ENCODE measurements around the gene AADAC.
"Not testable (repeated sequence)": the region's sequence is repeated elsewhere in the genome, so short reads cannot be mapped to it uniquely, and the experiment has no call there.

AADAC gene

GRCh38 chr3:151843275-151843674 lies 29.4 kb downstream of the AADAC start:
- no peak for DNase-seq (ENCODE audit: low read depth, low spot score)
- H3K4me3 ChIP-seq (ENCODE audit: low read length): no peak overlapping the region

GRCh38 chr3:151845306-151845905 lies 31.5 kb downstream of the AADAC start:
- no peak for DNase-seq (ENCODE audit: low read depth, low spot score)

DNA sequence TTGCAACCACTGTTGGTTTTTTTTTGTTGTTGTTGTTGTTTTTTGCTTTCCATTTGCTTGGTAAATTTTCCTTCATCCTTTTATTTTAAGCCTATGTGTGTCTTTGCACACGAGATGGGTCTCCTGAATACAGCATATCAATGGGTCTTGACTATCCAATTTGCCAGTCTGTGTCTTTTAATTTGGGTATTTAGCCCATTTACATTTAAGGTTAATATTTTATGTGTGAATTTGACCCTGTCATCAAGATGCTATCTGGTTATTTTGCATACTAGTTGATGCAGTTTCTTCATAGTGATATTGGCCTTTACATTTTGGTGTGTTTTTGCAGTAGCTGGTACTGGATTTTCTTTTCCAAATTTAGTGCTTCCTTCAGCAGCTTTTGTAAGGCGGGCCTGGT lies 36.1 kb downstream of the AADAC start:
- DNase-seq (ENCODE audit: low read depth, low spot score): not testable (repeated sequence)

More at GRCh38 chr3:151845306-151845905, 31.5 kb downstream of the AADAC start:
- no peak overlapping the region for H3K4me3 ChIP-seq (ENCODE audit: low read length)

GRCh38 chr3:151852074-151852811 lies 38.3 kb downstream of the AADAC start:
- no peak for DNase-seq (ENCODE audit: low read depth, low spot score)
- no peak overlapping the region for H3K4me3 ChIP-seq (ENCODE audit: low read length)

More for the DNA sequence above, 36.1 kb downstream of the AADAC start:
- not testable (repeated sequence) for H3K4me3 ChIP-seq (ENCODE audit: low read length)

GRCh38 chr3:151856118-151856517 lies 42.2 kb downstream of the AADAC start:
- DNase-seq (ENCODE audit: low read depth, low spot score): no peak

DNA sequence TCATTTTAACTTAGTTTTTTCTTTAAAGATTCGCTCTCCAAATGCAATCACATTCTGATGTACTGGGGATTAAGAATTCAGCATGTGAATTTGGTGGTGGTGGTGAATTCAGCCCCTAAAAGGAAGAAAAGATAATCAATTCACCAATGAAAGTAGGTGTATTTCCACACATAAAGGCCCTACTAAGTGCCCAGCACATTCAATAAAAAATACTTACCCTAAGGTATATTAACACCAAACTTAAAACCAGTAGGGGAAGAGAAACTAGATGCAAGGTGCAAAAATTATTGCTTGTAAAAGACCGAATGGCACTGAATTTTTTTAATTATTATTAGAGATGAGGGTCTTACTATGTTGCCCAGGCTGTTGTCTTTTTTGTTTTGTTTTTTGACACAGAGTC lies 42.7 kb downstream of the AADAC start:
- DNase-seq (ENCODE audit: low read depth, low spot score): no peak
- H3K4me3 ChIP-seq (ENCODE audit: low read length): no peak overlapping the region

More at GRCh38 chr3:151856118-151856517, 42.2 kb downstream of the AADAC start:
- H3K4me3 ChIP-seq (ENCODE audit: low read length): no peak overlapping the region

DNA sequence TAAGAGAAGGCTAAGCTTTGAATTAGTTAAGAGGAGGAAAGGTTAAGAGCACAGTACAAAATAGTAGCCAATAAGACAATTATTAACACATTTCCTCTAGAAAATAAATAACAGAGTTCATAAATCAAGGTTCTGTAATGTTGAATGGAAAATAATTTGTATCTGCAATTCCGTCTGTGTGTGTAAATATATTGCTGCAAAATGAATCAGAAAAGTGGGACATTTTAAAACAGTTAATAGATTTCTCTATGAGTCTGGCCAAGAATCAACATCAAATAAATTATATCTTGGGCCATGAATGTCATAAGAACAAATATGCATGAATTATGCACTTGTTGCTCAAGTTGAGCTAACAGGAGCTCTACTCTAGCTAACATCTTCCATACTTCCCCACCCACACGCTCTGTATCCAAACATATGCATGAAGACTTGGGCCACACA lies 45.3 kb downstream of the AADAC start:
- no peak overlapping the region for H3K4me3 ChIP-seq (ENCODE audit: low read length)
- DNase-seq (ENCODE audit: low read depth, low spot score): no peak

DNA sequence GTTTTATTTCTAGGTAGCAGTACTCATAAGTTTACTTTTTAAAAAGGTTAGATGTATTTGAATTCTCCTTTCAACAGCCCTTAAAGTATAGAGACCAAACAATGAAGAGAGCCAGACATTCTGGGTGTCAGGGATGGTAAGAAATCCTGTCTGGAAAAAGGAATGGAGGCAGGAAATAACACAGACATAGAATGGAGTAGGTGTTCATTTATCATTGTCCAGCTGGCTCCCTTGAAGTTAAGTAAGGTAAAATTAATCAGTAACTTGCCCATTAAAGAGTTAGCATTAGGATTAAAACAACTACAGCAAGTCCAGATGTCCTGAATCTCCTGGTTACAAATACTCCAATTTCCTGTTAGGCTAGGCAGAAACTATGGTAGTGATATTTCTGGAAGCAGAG lies 46.0 kb downstream of the AADAC start:
- no peak for DNase-seq (ENCODE audit: low read depth, low spot score)
- no peak overlapping the region for H3K4me3 ChIP-seq (ENCODE audit: low read length)

DNA sequence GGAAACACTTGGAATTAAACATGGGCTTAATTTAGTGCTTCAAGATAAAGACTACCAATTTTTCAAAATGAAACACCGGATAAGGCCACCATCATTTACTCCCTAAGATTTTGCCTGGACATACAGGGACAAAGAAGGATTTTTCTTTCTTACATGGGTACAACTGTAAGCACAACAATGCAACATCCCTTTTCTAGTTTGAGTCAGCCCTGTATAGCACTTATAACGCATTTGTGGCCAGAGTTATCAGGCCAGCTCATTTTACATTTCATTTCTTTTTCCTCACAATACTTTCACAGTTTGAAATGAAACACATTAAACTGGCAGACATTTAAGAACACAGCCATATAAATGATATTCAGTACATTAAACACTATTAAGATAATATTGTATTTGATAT lies 49.7 kb downstream of the AADAC start:
- DNase-seq (ENCODE audit: low read depth, low spot score): no peak
- no peak overlapping the region for H3K4me3 ChIP-seq (ENCODE audit: low read length)

GRCh38 chr3:151864423-151865101 lies 50.6 kb downstream of the AADAC start:
- no peak overlapping the region for H3K4me3 ChIP-seq (ENCODE audit: low read length)
- no peak for DNase-seq (ENCODE audit: low read depth, low spot score)

DNA sequence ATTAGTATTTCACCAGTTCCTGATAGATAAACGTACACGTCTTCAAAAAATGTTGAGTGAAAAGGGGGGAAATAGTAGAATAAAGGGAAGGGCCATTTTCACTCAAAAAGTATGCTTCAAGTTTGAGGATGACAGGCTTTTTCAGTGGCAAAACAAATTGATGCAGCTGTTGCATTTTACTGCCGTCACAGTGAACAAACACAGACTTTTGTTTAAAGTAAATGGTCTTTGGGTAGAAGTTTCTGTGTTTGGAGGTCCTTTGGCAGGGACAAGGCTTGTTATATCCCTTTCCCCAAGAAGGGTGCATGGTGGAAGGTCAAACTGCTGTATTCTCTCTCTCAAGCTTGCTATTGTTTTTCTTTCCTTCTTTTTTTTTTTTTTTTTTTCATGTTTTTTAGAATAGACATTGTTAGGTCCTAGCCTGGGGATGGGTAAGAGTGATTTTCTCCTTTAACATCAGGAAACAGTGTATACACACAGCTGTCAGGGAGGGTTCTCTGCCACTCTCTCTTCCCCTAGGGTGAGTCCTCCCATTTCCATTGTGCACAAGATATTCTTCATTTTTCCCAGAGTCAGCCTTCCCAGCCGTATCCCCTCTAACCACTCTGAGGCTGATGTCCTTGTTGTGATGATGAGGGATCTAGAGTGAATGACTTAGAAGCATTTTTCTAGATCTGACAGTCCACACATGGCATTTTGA lies 52.9 kb downstream of the AADAC start:
- H3K4me3 ChIP-seq (ENCODE audit: low read length): no peak overlapping the region
- DNase-seq (ENCODE audit: low read depth, low spot score): no peak

DNA sequence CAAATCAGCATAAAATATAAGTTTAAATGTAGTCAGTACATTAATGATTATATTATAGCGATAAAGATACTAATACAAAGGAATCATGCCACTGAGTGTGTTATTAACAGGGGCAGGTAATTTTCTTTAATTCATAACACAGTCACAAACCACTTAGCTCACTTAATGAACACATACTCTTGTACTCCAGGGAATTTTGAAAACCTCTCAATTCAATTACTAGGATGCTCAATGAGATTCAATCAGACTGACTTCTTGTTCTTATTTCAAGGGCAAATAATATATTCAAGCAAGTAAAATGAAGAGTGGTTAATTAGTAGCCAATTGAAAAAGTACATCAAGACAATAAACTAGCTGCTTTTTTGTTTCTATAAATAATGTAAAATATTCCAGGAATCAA lies 53.8 kb downstream of the AADAC start:
- DNase-seq (ENCODE audit: low read depth, low spot score): no peak

GRCh38 chr3:151869181-151869580 lies 55.3 kb downstream of the AADAC start:
- H3K4me3 ChIP-seq (ENCODE audit: low read length): no peak overlapping the region
- DNase-seq (ENCODE audit: low read depth, low spot score): no peak

More for the DNA sequence above, 53.8 kb downstream of the AADAC start:
- H3K4me3 ChIP-seq (ENCODE audit: low read length): no peak overlapping the region

- DNase-seq (ENCODE audit: low read depth, low spot score): no peak
These were observed 57.9 kb downstream of the AADAC start for GRCh38 chr3:151871639-151872468.

DNA sequence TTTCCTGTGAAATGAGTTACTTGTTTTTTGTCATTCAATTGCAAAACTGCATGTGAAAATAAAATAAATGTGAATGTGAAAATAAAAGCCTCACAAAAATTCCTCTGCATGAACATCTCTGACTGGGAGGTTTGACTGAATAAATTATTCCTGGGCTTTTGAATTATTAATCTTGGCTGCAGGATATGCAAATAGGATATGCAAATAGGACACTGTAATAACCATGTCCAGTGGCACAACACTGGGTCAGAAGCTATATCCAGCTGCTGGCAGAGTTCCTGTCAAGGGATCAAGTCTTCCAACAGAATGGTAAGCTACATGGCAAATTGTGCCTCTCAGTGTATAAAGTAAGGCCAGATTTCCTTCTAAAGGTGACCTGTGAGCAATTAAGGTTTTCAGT lies 59.5 kb downstream of the AADAC start, which contains the start of gene SUCNR1:
SUCNR1 (plus strand) TSS at position 246 of the 400 bp plus-strand sequence. CDS start 6,250 bp downstream, outside the sequence.
- no peak for DNase-seq (ENCODE audit: low read depth, low spot score)
- H3K4me3 ChIP-seq (ENCODE audit: low read length): no peak within 1 kb of the TSS

More at GRCh38 chr3:151871639-151872468, 57.9 kb downstream of the AADAC start:
- H3K4me3 ChIP-seq (ENCODE audit: low read length): no peak overlapping the region

- not testable (repeated sequence) for H3K4me3 ChIP-seq (ENCODE audit: low read length); DNase-seq (ENCODE audit: low read depth, low spot score)
These were observed 60.2 kb downstream of the AADAC start for GRCh38 chr3:151874079-151874478.

DNA sequence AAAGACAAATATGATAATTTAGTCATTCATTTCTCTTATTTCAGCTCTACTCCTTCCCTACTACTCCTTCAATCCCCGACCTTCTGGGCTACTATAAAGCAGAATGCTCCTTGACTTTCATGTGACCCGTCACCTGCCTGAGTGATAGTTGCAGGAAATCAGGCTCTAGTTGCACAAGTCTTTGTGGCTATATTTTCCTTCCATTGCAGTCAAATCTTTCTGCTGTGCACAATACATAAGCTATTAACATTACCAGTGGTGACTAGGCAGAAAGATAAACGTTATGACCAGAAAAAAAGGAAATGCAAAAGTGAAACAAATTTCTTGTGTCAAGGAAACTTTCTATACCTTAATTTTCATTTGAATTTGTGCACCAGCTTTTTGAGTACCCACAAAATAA lies 61.8 kb downstream of the AADAC start:
- H3K4me3 ChIP-seq (ENCODE audit: low read length): no peak overlapping the region
- no peak for DNase-seq (ENCODE audit: low read depth, low spot score)

GRCh38 chr3:151877269-151877668 lies 63.4 kb downstream of the AADAC start:
- H3K4me3 ChIP-seq (ENCODE audit: low read length): no peak overlapping the region
- DNase-seq (ENCODE audit: low read depth, low spot score): no peak
